ENCODE data around the gene TMEM109. TPM values are rescaled to one million over a fixed set of nuclear protein-coding genes. Genes with fewer than 3 reads are reported as not detected.

TMEM109 gene
- total and polyA plus RNA-seq, 2 of the 4 experiments (the other 2 are of a cell fraction) = 15.1 to 69.7 TPM

DNA sequence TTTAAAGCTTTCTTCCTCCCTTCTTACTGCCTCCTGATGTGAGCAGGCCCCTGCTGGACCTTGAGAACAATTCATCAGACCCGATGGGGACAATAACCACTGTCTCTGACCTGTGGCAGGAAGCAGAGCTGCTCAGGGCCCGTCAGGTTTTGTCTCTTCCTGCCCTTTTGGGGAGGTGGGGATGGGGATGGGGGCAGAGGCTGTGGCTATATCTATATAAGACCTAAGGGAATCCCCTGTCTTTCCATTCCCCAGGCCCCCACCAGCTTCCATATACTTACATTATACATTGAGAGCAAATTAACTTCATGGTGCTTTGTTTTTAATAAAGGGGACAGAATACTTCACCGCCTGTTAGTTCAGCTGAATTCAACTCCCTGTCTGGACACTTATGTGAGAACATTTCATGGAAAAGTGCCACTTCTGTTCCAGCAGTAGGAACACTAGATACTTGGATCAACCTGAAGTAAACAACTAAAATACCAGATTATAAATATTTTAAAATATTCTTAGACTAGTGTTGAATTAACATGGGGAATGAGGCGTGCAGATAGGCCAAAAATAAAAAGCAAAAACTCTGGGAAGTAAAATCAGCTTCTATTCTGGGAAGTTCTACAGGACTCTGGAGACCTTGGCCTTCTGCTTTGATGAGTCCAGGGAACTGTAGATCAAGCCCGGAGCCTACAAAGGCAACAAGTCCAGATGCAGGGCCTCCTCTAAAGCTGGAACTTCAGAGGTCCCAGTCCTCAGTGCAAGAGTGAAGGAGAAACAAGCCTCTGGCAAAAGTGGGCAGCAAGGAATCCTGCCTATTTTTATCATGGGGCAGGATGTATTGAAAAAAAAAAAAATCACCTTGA, 35.5 kb upstream of the TMEM109 start:
- Histone ChIP-seq H3K23ac (ENCODE audit: low read depth, low read length) (no peak overlapping the region), H3K56ac (ENCODE audit: extremely low read depth, insufficient read depth, low read length) (no peak overlapping the region), H2BK5ac (ENCODE audit: low read depth, low read length, poor library complexity, severe bottlenecking) (no peak overlapping the region), H3K9ac (ENCODE audit: low read depth, low read length) (no peak overlapping the region), H2AK5ac (ENCODE audit: low read depth, low read length) (no peak overlapping the region), H4K91ac (ENCODE audit: insufficient read depth, low read depth, low read length) (no peak overlapping the region), H3K27ac (ENCODE audit: insufficient read depth, low read length) (no peak overlapping the region), H4K20me1 (ENCODE audit: insufficient read depth, low read length) (no peaks in the 10 kb centered on the region), H3K4ac (ENCODE audit: low read depth, low read length) (no peak overlapping the region), H3K79me1 (ENCODE audit: low read depth in 1 of 2, low read length in 2 of 2) (no peaks in the 10 kb centered on the region), H3K4me2 (ENCODE audit: low read depth, low read length) (no peak overlapping the region), H3K27me3 (ENCODE audit: control insufficient read depth, insufficient read depth, low read length) (no peaks in the 10 kb centered on the region), H3K14ac (replicated peaks; ENCODE audit: low read depth, low read length) (no peak overlapping the region), H3K9me1 (ENCODE audit: insufficient read depth, low read length) (0 out of 2 replicates have a peak, but pooled peaks cover 4% of the 10 kb centered on the region), H2AK9ac (replicated peaks; ENCODE audit: low read depth, low read length, poor library complexity) (no peak overlapping the region), H4K8ac (ENCODE audit: low read depth in 2 of 2, low read length in 2 of 2) (no peak overlapping the region), H3K4me3 (ENCODE audit: insufficient read depth, low read depth, low read length) (no peak overlapping the region), H3K18ac (ENCODE audit: low read depth, low read length) (no peak overlapping the region), H2AFZ (replicated peaks; ENCODE audit: low read length, poor library complexity) (no peak overlapping the region), H2BK20ac (ENCODE audit: low read depth, low read length) (no peak overlapping the region), H3K4me1 (ENCODE audit: control insufficient read depth, insufficient read depth, low read length) (peaks cover 3% of the 10 kb centered on the region), H4K5ac (ENCODE audit: low read depth, low read length) (no peak overlapping the region), H3K9me3 (ENCODE audit: control insufficient read depth, insufficient read depth, low read length) (no peaks in the 10 kb centered on the region), H3K36me3 (ENCODE audit: control insufficient read depth, insufficient read depth, low read length) (0 out of 2 replicates have a peak, but pooled peaks cover 2% of the 10 kb centered on the region), H2BK120ac (ENCODE audit: low read depth, low read length) (no peak overlapping the region), H2BK15ac (ENCODE audit: low read depth, low read length) (no peak overlapping the region)
- CTCF ChIA-PET = interaction anchor here (0.7 to 1.7 kb wide), 3 partner anchors 9 to 48 kb away, joined by 3 to 5 read pairs (median 3); no protein-coding TSS in a partner anchor
- dilution Hi-C loops (cut with HindIII; ENCODE audit: low sequenced_read_pairs, unreplicated experiment) (no loop called here), intact Hi-C loops (cut with micrococcal nuclease) (no loop called here), in situ Hi-C loops (cut with MboI; ENCODE audit: low sequenced_read_pairs) (no loop called here)
- BruUV-seq (replicated peaks) = no TSS peak
- DNase-seq = no peak
- ATAC-seq (ENCODE audit: low read depth) = no peak
- no CpG with 5 or more reads among the region's 5 CpGs for WGBS, 2 experiments (ENCODE audit: extremely low coverage in 2 of 2, insufficient read length in 1 of 2)
- POLR2A ChIA-PET (ENCODE audit: unreplicated experiment) = no interaction called here
- no peak for TF ChIP-seq RFX5 (IDR thresholded peaks at IDR 0.05; ENCODE audit: low read depth, low read length)
- no peak for TF ChIP-seq ELK1 (IDR thresholded peaks at IDR 0.05; ENCODE audit: borderline replicate concordance, low read depth, low read length)
- TF ChIP-seq MXI1 (IDR thresholded peaks at IDR 0.05; ENCODE audit: borderline replicate concordance, low read depth, low read length) = no peak
- no peak for TF ChIP-seq SMC3 (IDR thresholded peaks at IDR 0.05; ENCODE audit: low read depth, low read length)
- TF ChIP-seq POLR2A (IDR thresholded peaks at IDR 0.05; ENCODE audit: low read depth, low read length) = no peak
- TF ChIP-seq BHLHE40 (IDR thresholded peaks at IDR 0.05; ENCODE audit: low read depth, low read length) = no peak
- no peak for TF ChIP-seq RCOR1 (IDR thresholded peaks at IDR 0.05; ENCODE audit: insufficient replicate concordance, low read length)
- no peak for TF ChIP-seq NFE2L2 (IDR thresholded peaks at IDR 0.05; ENCODE audit: low read depth, low read length)
- no peak for TF ChIP-seq FOS (IDR thresholded peaks at IDR 0.05; ENCODE audit: low read depth, low read length)
- TF ChIP-seq, protein P1, sequence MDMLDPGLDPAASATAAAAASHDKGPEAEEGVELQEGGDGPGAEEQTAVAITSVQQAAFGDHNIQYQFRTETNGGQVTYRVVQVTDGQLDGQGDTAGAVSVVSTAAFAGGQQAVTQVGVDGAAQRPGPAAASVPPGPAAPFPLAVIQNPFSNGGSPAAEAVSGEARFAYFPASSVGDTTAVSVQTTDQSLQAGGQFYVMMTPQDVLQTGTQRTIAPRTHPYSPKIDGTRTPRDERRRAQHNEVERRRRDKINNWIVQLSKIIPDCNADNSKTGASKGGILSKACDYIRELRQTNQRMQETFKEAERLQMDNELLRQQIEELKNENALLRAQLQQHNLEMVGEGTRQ (IDR thresholded peaks at IDR 0.05; ENCODE audit: low read depth, low read length) = no peak
- TF ChIP-seq CEBPB (IDR thresholded peaks at IDR 0.05; ENCODE audit: low read depth, low read length) = no peak
- no peak for TF ChIP-seq CHD1 (IDR thresholded peaks at IDR 0.05; ENCODE audit: low read depth, low read length)
- no peak for TF ChIP-seq MAZ (IDR thresholded peaks at IDR 0.05; ENCODE audit: borderline replicate concordance, low read depth, low read length)
- TF ChIP-seq, protein P2, sequence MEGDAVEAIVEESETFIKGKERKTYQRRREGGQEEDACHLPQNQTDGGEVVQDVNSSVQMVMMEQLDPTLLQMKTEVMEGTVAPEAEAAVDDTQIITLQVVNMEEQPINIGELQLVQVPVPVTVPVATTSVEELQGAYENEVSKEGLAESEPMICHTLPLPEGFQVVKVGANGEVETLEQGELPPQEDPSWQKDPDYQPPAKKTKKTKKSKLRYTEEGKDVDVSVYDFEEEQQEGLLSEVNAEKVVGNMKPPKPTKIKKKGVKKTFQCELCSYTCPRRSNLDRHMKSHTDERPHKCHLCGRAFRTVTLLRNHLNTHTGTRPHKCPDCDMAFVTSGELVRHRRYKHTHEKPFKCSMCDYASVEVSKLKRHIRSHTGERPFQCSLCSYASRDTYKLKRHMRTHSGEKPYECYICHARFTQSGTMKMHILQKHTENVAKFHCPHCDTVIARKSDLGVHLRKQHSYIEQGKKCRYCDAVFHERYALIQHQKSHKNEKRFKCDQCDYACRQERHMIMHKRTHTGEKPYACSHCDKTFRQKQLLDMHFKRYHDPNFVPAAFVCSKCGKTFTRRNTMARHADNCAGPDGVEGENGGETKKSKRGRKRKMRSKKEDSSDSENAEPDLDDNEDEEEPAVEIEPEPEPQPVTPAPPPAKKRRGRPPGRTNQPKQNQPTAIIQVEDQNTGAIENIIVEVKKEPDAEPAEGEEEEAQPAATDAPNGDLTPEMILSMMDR (conservative IDR thresholded peaks at IDR 0.05; ENCODE audit: low read depth, low read length) = no peak
- TF ChIP-seq MAFK (IDR thresholded peaks at IDR 0.05; ENCODE audit: low read depth, low read length) = no peak
